Astrocyte (in vitro differentiated cells and primary cell): Measurements from ENCODE around the gene GOSR2.

ENCODE experiments used
- CTCF ChIP-seq: IDR thresholded peaks from 2 replicates; pipeline ENCODE4 v1.5.1; 2011; ENCODE audit warnings: low read depth, mild to moderate bottlenecking, inconsistent platforms, low read length, moderate library complexity; ENCODE audit not compliant: insufficient read depth
- EZH2 ChIP-seq: IDR thresholded peaks from 2 replicates; pipeline ENCODE4 v1.6.1; 2012; ENCODE audit warnings: mild to moderate bottlenecking, low read length, inconsistent platforms; ENCODE audit not compliant: insufficient read depth

- TF ChIP-seq EZH2 = no peak
- TF ChIP-seq CTCF = no peak
Measured at GRCh38 chr17:46878055-46878454, 44.9 kb upstream of the GOSR2 start.
